GM12878 (cell line): ENCODE data around the gene NMD3. TPM values are rescaled to one million over a fixed set of nuclear protein-coding genes. Genes with fewer than 3 reads are reported as not detected.

Experiments
- ATAC-seq: fragments of 200-7000 bp; cut with Tn5 transposase; 3 replicates; pipeline ENCODE4 v1.9.1; 2020; ENCODE audit warnings: mild to moderate bottlenecking, moderate library complexity
- BruUV-seq: library from RNA; stranded (reverse); fragments of 400-500 nt; replicated peaks from 2 replicates; lab custom pipeline; 2021; lab: Mats Ljungman, UMichigan
- CTCF ChIA-PET: fragments of 300-600 bp; sonication (Branson Sonifier 250); formaldehyde crosslinking; extraction: SDS; loops from one replicate; lab custom pipeline; 2021; ENCODE audit warnings: inconsistent platforms; lab: Yijun Ruan, JAX
- POLR2A ChIA-PET: fragments of 350-600 bp; formaldehyde crosslinking; extraction: SDS; loops from one replicate; lab custom pipeline; 2021; ENCODE audit warnings: inconsistent platforms; lab: Charles Lee
- RAD21 ChIA-PET: fragments of 300-600 bp; sonication (Branson Sonifier 250); formaldehyde crosslinking; loops from one replicate; lab custom pipeline; 2023; ENCODE audit warnings: antibody characterized with exemption; ENCODE audit not compliant: unreplicated experiment; lab: Charles Lee
- SMC1A ChIA-PET: fragments of 300-600 bp; sonication (Branson Sonifier 250); formaldehyde crosslinking; loops from one replicate; lab custom pipeline; 2023; ENCODE audit not compliant: unreplicated experiment, uncharacterized antibody; lab: Charles Lee
- DNase-seq: peaks from one replicate; pipeline ENCODE4 v3.0.0-alpha.2; 2011; ENCODE audit warnings: low read depth, low spot score
- FAIRE-seq: peaks from 3 replicates; lab custom pipeline; 2011; peaks lifted over from hg19 to GRCh38; lab: Jason Lieb, UNC
- H2AFZ ChIP-seq: 2 replicates; pipeline ENCODE4 v1.6.0; 2011; ENCODE audit warnings: low read depth, low read length, control low read depth; ENCODE audit not compliant: control insufficient read depth
- H3K27ac ChIP-seq: 2 replicates; pipeline ENCODE4 v1.5.1; 2011; ENCODE audit warnings: control low read depth; ENCODE audit not compliant: control insufficient read depth, insufficient read depth
- H3K27me3 ChIP-seq, 2 experiments: replicated peaks in 1 of 2; 2 replicates each; pipeline versions ENCODE4 v1.6.0 to v1.6.1; 2011; ENCODE audit warnings: low read length in 1 of 2; ENCODE audit not compliant: control insufficient read depth in 2 of 2, insufficient read depth in 2 of 2
- H3K36me3 ChIP-seq, 2 experiments: 2 replicates each; pipeline ENCODE4 v1.5.1; 2011; ENCODE audit warnings: low read length in 1 of 2; ENCODE audit not compliant: control insufficient read depth in 2 of 2, insufficient read depth in 2 of 2
- H3K4me1 ChIP-seq: 2 replicates; pipeline ENCODE4 v1.6.1; 2011; ENCODE audit warnings: mild to moderate bottlenecking, low read length, moderate library complexity, mixed read lengths; ENCODE audit not compliant: control insufficient read depth, insufficient read depth
- H3K4me2 ChIP-seq: 2 replicates; pipeline ENCODE4 v1.6.0; 2011; ENCODE audit warnings: control low read depth; ENCODE audit not compliant: control insufficient read depth, insufficient read depth
- H3K4me3 ChIP-seq: fragments of 200-600 bp; sonication (generic); 2 replicates; pipeline ENCODE4 v1.5.1; 2016
- H3K79me2 ChIP-seq: 2 replicates; pipeline ENCODE4 v1.6.0; 2011; ENCODE audit warnings: low read length; ENCODE audit not compliant: control insufficient read depth, insufficient read depth
- H3K9ac ChIP-seq: 2 replicates; pipeline ENCODE4 v1.8.0; 2011; ENCODE audit warnings: low read length, control low read depth, mixed read lengths; ENCODE audit not compliant: control insufficient read depth, insufficient read depth
- H3K9me3 ChIP-seq: replicated peaks from 3 replicates; pipeline ENCODE4 v1.5.1; 2011; ENCODE audit warnings: mild to moderate bottlenecking, low read length; ENCODE audit not compliant: control insufficient read depth, insufficient read depth
- H4K20me1 ChIP-seq: 2 replicates; pipeline ENCODE4 v1.6.0; 2011; ENCODE audit not compliant: control insufficient read depth, insufficient read depth
- CBX5 ChIP-seq: sonication (generic); IDR thresholded peaks from 2 replicates; pipeline ENCODE4 v1.6.1; 2016; ENCODE audit warnings: low read depth, moderate library complexity, mild to moderate bottlenecking, inconsistent platforms
- HDAC2 ChIP-seq: fragments of 200-600 bp; sonication (generic); IDR thresholded peaks from 2 replicates; pipeline ENCODE4 v1.6.1; 2017
- HDAC6 ChIP-seq: fragments of 200-600 bp; sonication (generic); IDR thresholded peaks from one replicate; pipeline ENCODE4 v1.8.0; 2017; ENCODE audit warnings: antibody characterized with exemption; ENCODE audit not compliant: unreplicated experiment
- JUND ChIP-seq: IDR thresholded peaks from 2 replicates; pipeline ENCODE4 v1.6.1; 2012; ENCODE audit warnings: low read depth, mild to moderate bottlenecking, low read length, improper control_type of control experiment, moderate library complexity
- KLF5 ChIP-seq: fragments of 450-650 bp; IDR thresholded peaks from 2 replicates; pipeline ENCODE4 v1.6.1; 2014; ENCODE audit warnings: mild to moderate bottlenecking; ENCODE audit not compliant: partially characterized antibody
- PAX5 ChIP-seq: IDR thresholded peaks from 2 replicates; pipeline ENCODE4 v1.6.1; 2011; ENCODE audit warnings: low read depth, low read length, borderline replicate concordance
- RELA ChIP-seq: fragments of 450-650 bp; IDR thresholded peaks from 2 replicates; pipeline ENCODE4 v1.8.0; 2014; ENCODE audit warnings: borderline replicate concordance; ENCODE audit not compliant: partially characterized antibody
- SMC3 ChIP-seq: IDR thresholded peaks from 2 replicates; pipeline ENCODE4 v1.6.1; 2011; ENCODE audit warnings: low read length, improper control_type of control experiment, borderline replicate concordance
- SREBF2 ChIP-seq: IDR thresholded peaks from 2 replicates; pipeline ENCODE4 v1.6.1; 2012; ENCODE audit warnings: mild to moderate bottlenecking, low read length
- TCF7 ChIP-seq: IDR thresholded peaks from 2 replicates; pipeline ENCODE4 v1.6.1; 2014; ENCODE audit warnings: antibody characterized with exemption, borderline replicate concordance
- ZNF207 ChIP-seq: fragments of 450-650 bp; IDR thresholded peaks from 2 replicates; pipeline ENCODE4 v1.6.1; 2014; ENCODE audit warnings: antibody characterized with exemption, mild to moderate bottlenecking, borderline replicate concordance
- ZNF384 ChIP-seq: IDR thresholded peaks from 2 replicates; pipeline ENCODE4 v1.6.1; 2012; ENCODE audit warnings: low read depth, mild to moderate bottlenecking, low read length, improper control_type of control experiment, borderline replicate concordance
- ZNF622 ChIP-seq: fragments of 450-650 bp; IDR thresholded peaks from 2 replicates; pipeline ENCODE4 v1.6.1; 2017; ENCODE audit warnings: mild to moderate bottlenecking, inconsistent platforms
- WGBS: methylation state at CpG from one replicate; pipeline ENCODE4 v1.1.6; 2016; ENCODE audit warnings: low lambda C conversion rate; ENCODE audit not compliant: insufficient replicate concordance, insufficient coverage; ENCODE audit errors: missing lambda C conversion rate; 5-methylcytosine and 5-hydroxymethylcytosine counted together
- in situ Hi-C: fragments of 300-500 bp; cut with MboI; formaldehyde crosslinking; loops from 9 replicates; pipeline ENCODE4 v1.14.3; 2018; ENCODE audit warnings: mixed read lengths
- intact Hi-C: fragments of 100-400 bp; cut with micrococcal nuclease; formaldehyde crosslinking; loops from one replicate; pipeline ENCODE4 v1.14.2; 2022; ENCODE audit not compliant: unreplicated experiment
- polyA plus RNA-seq, 11 experiments: library from polyadenylated mRNA; depleted of rRNA in 4 of 11; unstranded in 6 of 11; stranded (reverse) in 5 of 11; fragments of >200 nt; fragmentation: Nextera tagmentation in 4 of 11; fragmentation: Illumina TruSeq in 1 of 11; extraction: Ambion mirVana in 4 of 11; extraction: Trizol in 1 of 11; gene quantifications; 1 replicate in 1 of 11; 2 replicates in 10 of 11; pipeline versions ENCODE4 v1.2.1 to v1.2.3, GENCODE V29; 2011 to 2016; ENCODE audit warnings: inconsistent platforms in 2 of 11, missing spikeins in 2 of 11, low read depth in 1 of 11
- total RNA-seq, 4 experiments: library from RNA; depleted of rRNA in 3 of 4; stranded (reverse); fragments of >200 nt in 3 of 4; fragmentation: Illumina TruSeq in 1 of 4; extraction: Trizol in 1 of 4; gene quantifications; 2 replicates each; pipeline versions ENCODE4 v1.2.1 to v1.2.3, GENCODE V29; 2013 to 2021
- TF ChIP-seq, protein P1 (sequence below): fragments of 150-350 bp; IDR thresholded peaks from 2 replicates; pipeline ENCODE4 v1.6.1; 2016; ENCODE audit warnings: low read depth, low read length
- TF ChIP-seq, protein P2 (sequence below): fragments of 450-650 bp; IDR thresholded peaks from 2 replicates; pipeline ENCODE4 v1.6.1; 2016; ENCODE audit warnings: mild to moderate bottlenecking
- TF ChIP-seq, protein P3 (sequence below): fragments of 450-650 bp; IDR thresholded peaks from 2 replicates; pipeline ENCODE4 v1.6.1; 2017; ENCODE audit warnings: mild to moderate bottlenecking
- TF ChIP-seq, protein P4 (sequence below), 3 experiments: IDR thresholded peaks in 2 of 3; conservative IDR thresholded peaks in 1 of 3; 2 replicates each; pipeline ENCODE4 v1.5.1; 2011; ENCODE audit warnings: low read depth in 3 of 3, low read length in 3 of 3, mild to moderate bottlenecking in 3 of 3, control low read depth in 2 of 3, moderate library complexity in 2 of 3, inconsistent platforms in 1 of 3, mixed read lengths in 1 of 3; ENCODE audit not compliant: control insufficient read depth in 2 of 3, insufficient read depth in 1 of 3; ENCODE audit errors: extremely low read depth in 1 of 3

NMD3 gene
- total and polyA plus RNA-seq, 10 of the 15 experiments (the other 5 are each of a cell fraction or from before 2014, with no cell fraction given), result 34.2 to 66.8 (median 55.7) TPM

DNA sequence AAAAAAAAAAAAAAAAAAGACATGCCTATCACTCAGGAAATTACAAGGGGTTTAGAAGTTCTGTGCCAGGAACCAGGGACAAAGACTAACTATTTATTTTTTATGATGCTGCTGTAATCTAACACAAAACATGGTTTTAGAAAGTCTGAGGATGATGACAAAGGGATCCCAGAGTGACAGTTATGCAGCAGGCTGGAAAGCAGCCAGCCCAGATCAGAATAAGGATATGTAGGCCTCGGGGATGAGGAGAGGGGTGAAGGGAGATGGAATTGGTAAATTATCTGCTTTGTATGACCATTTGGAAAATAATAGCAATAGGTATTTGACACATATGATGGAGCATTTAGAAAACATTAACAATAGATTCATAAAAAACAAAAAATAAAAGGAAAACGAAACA, 34.1 kb upstream of the NMD3 start:
- ChIA-PET RAD21 (no interaction called here), POLR2A (no interaction called here), CTCF (interaction anchor here (1.4 kb wide), 1 partner anchor 12 kb away, joined by 3 read pairs; no protein-coding TSS in a partner anchor), SMC1A (no interaction called here)
- H3K9ac ChIP-seq, result no peak overlapping the region
- H3K4me1 ChIP-seq, result no peaks in the 10 kb centered on the region
- H3K4me2 ChIP-seq, result no peak overlapping the region
- no peak overlapping the region for H2AFZ ChIP-seq
- 0% methylated on average over 2 of the region's 2 CpGs for WGBS
- DNase-seq (no peak), ATAC-seq (no peak), FAIRE-seq (no peak)
- H3K4me3 ChIP-seq, result no peak overlapping the region
- H3K27me3 ChIP-seq, result no peaks in the 10 kb centered on the region
- no peaks in the 10 kb centered on the region for H3K9me3 ChIP-seq
- H3K79me2 ChIP-seq, result no peaks in the 10 kb centered on the region
- H4K20me1 ChIP-seq, result no peaks in the 10 kb centered on the region
- no peaks in the 10 kb centered on the region for H3K36me3 ChIP-seq
- no peak overlapping the region for H3K27ac ChIP-seq
- intact Hi-C loops (no loop called here), in situ Hi-C loops (no loop called here)
- no TSS peak for BruUV-seq
- TF ChIP-seq CBX5 (no peak), SMC3 (no peak), TCF7 (no peak), HDAC2 (no peak), KLF5 (no peak), HDAC6 (no peak), ZNF384 (no peak), JUND (no peak), ZNF207 (no peak), SREBF2 (no peak), PAX5 (no peak), RELA (no peak), ZNF622 (no peak)
- TF ChIP-seq, protein P1, sequence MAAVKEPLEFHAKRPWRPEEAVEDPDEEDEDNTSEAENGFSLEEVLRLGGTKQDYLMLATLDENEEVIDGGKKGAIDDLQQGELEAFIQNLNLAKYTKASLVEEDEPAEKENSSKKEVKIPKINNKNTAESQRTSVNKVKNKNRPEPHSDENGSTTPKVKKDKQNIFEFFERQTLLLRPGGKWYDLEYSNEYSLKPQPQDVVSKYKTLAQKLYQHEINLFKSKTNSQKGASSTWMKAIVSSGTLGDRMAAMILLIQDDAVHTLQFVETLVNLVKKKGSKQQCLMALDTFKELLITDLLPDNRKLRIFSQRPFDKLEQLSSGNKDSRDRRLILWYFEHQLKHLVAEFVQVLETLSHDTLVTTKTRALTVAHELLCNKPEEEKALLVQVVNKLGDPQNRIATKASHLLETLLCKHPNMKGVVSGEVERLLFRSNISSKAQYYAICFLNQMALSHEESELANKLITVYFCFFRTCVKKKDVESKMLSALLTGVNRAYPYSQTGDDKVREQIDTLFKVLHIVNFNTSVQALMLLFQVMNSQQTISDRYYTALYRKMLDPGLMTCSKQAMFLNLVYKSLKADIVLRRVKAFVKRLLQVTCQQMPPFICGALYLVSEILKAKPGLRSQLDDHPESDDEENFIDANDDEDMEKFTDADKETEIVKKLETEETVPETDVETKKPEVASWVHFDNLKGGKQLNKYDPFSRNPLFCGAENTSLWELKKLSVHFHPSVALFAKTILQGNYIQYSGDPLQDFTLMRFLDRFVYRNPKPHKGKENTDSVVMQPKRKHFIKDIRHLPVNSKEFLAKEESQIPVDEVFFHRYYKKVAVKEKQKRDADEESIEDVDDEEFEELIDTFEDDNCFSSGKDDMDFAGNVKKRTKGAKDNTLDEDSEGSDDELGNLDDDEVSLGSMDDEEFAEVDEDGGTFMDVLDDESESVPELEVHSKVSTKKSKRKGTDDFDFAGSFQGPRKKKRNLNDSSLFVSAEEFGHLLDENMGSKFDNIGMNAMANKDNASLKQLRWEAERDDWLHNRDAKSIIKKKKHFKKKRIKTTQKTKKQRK, result no peak
- TF ChIP-seq, protein P2, sequence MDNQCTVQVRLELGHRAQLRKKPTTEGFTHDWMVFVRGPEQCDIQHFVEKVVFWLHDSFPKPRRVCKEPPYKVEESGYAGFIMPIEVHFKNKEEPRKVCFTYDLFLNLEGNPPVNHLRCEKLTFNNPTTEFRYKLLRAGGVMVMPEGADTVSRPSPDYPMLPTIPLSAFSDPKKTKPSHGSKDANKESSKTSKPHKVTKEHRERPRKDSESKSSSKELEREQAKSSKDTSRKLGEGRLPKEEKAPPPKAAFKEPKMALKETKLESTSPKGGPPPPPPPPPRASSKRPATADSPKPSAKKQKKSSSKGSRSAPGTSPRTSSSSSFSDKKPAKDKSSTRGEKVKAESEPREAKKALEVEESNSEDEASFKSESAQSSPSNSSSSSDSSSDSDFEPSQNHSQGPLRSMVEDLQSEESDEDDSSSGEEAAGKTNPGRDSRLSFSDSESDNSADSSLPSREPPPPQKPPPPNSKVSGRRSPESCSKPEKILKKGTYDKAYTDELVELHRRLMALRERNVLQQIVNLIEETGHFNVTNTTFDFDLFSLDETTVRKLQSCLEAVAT, result no peak
- TF ChIP-seq, protein P3, sequence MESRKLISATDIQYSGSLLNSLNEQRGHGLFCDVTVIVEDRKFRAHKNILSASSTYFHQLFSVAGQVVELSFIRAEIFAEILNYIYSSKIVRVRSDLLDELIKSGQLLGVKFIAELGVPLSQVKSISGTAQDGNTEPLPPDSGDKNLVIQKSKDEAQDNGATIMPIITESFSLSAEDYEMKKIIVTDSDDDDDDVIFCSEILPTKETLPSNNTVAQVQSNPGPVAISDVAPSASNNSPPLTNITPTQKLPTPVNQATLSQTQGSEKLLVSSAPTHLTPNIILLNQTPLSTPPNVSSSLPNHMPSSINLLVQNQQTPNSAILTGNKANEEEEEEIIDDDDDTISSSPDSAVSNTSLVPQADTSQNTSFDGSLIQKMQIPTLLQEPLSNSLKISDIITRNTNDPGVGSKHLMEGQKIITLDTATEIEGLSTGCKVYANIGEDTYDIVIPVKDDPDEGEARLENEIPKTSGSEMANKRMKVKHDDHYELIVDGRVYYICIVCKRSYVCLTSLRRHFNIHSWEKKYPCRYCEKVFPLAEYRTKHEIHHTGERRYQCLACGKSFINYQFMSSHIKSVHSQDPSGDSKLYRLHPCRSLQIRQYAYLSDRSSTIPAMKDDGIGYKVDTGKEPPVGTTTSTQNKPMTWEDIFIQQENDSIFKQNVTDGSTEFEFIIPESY, result no peak
- TF ChIP-seq, protein P4, sequence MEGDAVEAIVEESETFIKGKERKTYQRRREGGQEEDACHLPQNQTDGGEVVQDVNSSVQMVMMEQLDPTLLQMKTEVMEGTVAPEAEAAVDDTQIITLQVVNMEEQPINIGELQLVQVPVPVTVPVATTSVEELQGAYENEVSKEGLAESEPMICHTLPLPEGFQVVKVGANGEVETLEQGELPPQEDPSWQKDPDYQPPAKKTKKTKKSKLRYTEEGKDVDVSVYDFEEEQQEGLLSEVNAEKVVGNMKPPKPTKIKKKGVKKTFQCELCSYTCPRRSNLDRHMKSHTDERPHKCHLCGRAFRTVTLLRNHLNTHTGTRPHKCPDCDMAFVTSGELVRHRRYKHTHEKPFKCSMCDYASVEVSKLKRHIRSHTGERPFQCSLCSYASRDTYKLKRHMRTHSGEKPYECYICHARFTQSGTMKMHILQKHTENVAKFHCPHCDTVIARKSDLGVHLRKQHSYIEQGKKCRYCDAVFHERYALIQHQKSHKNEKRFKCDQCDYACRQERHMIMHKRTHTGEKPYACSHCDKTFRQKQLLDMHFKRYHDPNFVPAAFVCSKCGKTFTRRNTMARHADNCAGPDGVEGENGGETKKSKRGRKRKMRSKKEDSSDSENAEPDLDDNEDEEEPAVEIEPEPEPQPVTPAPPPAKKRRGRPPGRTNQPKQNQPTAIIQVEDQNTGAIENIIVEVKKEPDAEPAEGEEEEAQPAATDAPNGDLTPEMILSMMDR (IDR thresholded peaks at IDR 0.05 in 2 of 3, conservative IDR thresholded peaks at IDR 0.05 in 1 of 3; ENCODE audit: control insufficient read depth in 2 of 3, extremely low read depth in 1 of 3, insufficient read depth in 1 of 3, low read depth in 3 of 3, low read length in 3 of 3), result no peak
- TF ChIP-seq, all 136 proteins: peak for 0
